ENCODE results near the gene GFI1. TPM values are rescaled to one million over a fixed set of nuclear protein-coding genes. Genes with fewer than 3 reads are reported as not detected.
"Not testable (repeated sequence)": the region's sequence is repeated elsewhere in the genome, so short reads cannot be mapped to it uniquely, and the experiment has no call there.

GFI1 gene
- polyA plus RNA-seq, result under 1 TPM; 0.40 to 0.47 TPM

- Histone ChIP-seq H3K36me3 (ENCODE audit: control insufficient read depth in 2 of 2, insufficient read depth in 2 of 2, low read length in 1 of 2) (no peaks in the 10 kb centered on the region), H3K4me1 (ENCODE audit: control insufficient read depth in 2 of 2, insufficient read depth in 2 of 2, low read length in 1 of 2) (peaks cover 15 to 31% of the 10 kb centered on the region in 2 donors), H3K9me3 (ENCODE audit: control insufficient read depth in 2 of 2, insufficient read depth in 1 of 2, low read depth in 1 of 2, low read length in 1 of 2) (no peaks in the 10 kb centered on the region), H3K4me3 (ENCODE audit: low read depth in 1 of 2, low read length in 2 of 2) (peak within 1 kb of the TSS; percentile 37 to 58), H3K27me3 (ENCODE audit: control insufficient read depth in 1 of 2, insufficient read depth in 2 of 2, low read length in 2 of 2) (peaks cover 0 to 32% of the 10 kb centered on the region in 2 donors), H3K27ac (ENCODE audit: low read depth in 2 of 2, low read length in 1 of 2) (peak within 1 kb of the TSS; percentile 19 to 65)
- WGBS, 2 donors, result 2% methylated on average over 63 to 76 of the region's 77 CpGs
Measured at GRCh38 chr1:92486251-92487077, at the start of gene GFI1. Gene GFI1 (minus strand): TSS chr1:92486925. CDS start chr1:92483487, 3,438 bp downstream.

- H3K27me3 ChIP-seq (ENCODE audit: control insufficient read depth in 1 of 2, insufficient read depth in 2 of 2, low read length in 2 of 2); H3K4me1 ChIP-seq (ENCODE audit: control insufficient read depth in 2 of 2, insufficient read depth in 2 of 2, low read length in 1 of 2); H3K9me3 ChIP-seq (ENCODE audit: control insufficient read depth in 2 of 2, insufficient read depth in 1 of 2, low read depth in 1 of 2, low read length in 1 of 2); H3K36me3 ChIP-seq (ENCODE audit: control insufficient read depth in 2 of 2, insufficient read depth in 2 of 2, low read length in 1 of 2); H3K4me3 ChIP-seq (ENCODE audit: low read depth in 1 of 2, low read length in 2 of 2); H3K27ac ChIP-seq (ENCODE audit: low read depth in 2 of 2, low read length in 1 of 2): not testable (repeated sequence)
- 88 to 90% methylated on average over 4 of the region's 4 CpGs for whole genome bisulfite sequencing, 2 donors
Measured at GRCh38 chr1:92532371-92532770, 45.6 kb upstream of the GFI1 start.

GRCh38 chr1:92531939-92532338 is 45.2 kb upstream of the GFI1 start:
- H3K4me3 ChIP-seq (ENCODE audit: low read depth in 1 of 2, low read length in 2 of 2); H3K27me3 ChIP-seq (ENCODE audit: control insufficient read depth in 1 of 2, insufficient read depth in 2 of 2, low read length in 2 of 2); H3K9me3 ChIP-seq (ENCODE audit: control insufficient read depth in 2 of 2, insufficient read depth in 1 of 2, low read depth in 1 of 2, low read length in 1 of 2); H3K27ac ChIP-seq (ENCODE audit: low read depth in 2 of 2, low read length in 1 of 2); H3K4me1 ChIP-seq (ENCODE audit: control insufficient read depth in 2 of 2, insufficient read depth in 2 of 2, low read length in 1 of 2); H3K36me3 ChIP-seq (ENCODE audit: control insufficient read depth in 2 of 2, insufficient read depth in 2 of 2, low read length in 1 of 2): not testable (repeated sequence)
- 91 to 93% methylated on average over 3 of the region's 3 CpGs for WGBS, 2 donors

GRCh38 chr1:92527670-92528069 is 40.9 kb upstream of the GFI1 start:
- H3K36me3 ChIP-seq (ENCODE audit: control insufficient read depth in 2 of 2, insufficient read depth in 2 of 2, low read length in 1 of 2), result no peaks in the 10 kb centered on the region
- no peaks in the 10 kb centered on the region for H3K9me3 ChIP-seq (ENCODE audit: control insufficient read depth in 2 of 2, insufficient read depth in 1 of 2, low read depth in 1 of 2, low read length in 1 of 2)
- no peak overlapping the region for H3K27ac ChIP-seq (ENCODE audit: low read depth in 2 of 2, low read length in 1 of 2)
- H3K4me1 ChIP-seq (ENCODE audit: control insufficient read depth in 2 of 2, insufficient read depth in 2 of 2, low read length in 1 of 2), result no peaks in the 10 kb centered on the region
- H3K4me3 ChIP-seq (ENCODE audit: low read depth in 1 of 2, low read length in 2 of 2), result no peak overlapping the region
- 90 to 92% methylated on average over 2 of the region's 2 CpGs for WGBS, 2 donors
- no peaks in the 10 kb centered on the region for H3K27me3 ChIP-seq (ENCODE audit: control insufficient read depth in 1 of 2, insufficient read depth in 2 of 2, low read length in 2 of 2)

- not testable (repeated sequence) for H3K27me3 ChIP-seq (ENCODE audit: control insufficient read depth in 1 of 2, insufficient read depth in 2 of 2, low read length in 2 of 2); H3K27ac ChIP-seq (ENCODE audit: low read depth in 2 of 2, low read length in 1 of 2); H3K36me3 ChIP-seq (ENCODE audit: control insufficient read depth in 2 of 2, insufficient read depth in 2 of 2, low read length in 1 of 2); H3K4me3 ChIP-seq (ENCODE audit: low read depth in 1 of 2, low read length in 2 of 2); H3K9me3 ChIP-seq (ENCODE audit: control insufficient read depth in 2 of 2, insufficient read depth in 1 of 2, low read depth in 1 of 2, low read length in 1 of 2); H3K4me1 ChIP-seq (ENCODE audit: control insufficient read depth in 2 of 2, insufficient read depth in 2 of 2, low read length in 1 of 2)
- 95 to 98% methylated on average over 9 of the region's 9 CpGs for WGBS, 2 donors
Measured at GRCh38 chr1:92524944-92525590, 38.3 kb upstream of the GFI1 start.

GRCh38 chr1:92519043-92519442 is 32.3 kb upstream of the GFI1 start:
- Histone ChIP-seq H3K27ac (ENCODE audit: low read depth in 2 of 2, low read length in 1 of 2) (no peak overlapping the region), H3K9me3 (ENCODE audit: control insufficient read depth in 2 of 2, insufficient read depth in 1 of 2, low read depth in 1 of 2, low read length in 1 of 2) (no peaks in the 10 kb centered on the region), H3K4me1 (ENCODE audit: control insufficient read depth in 2 of 2, insufficient read depth in 2 of 2, low read length in 1 of 2) (no peaks in the 10 kb centered on the region), H3K4me3 (ENCODE audit: low read depth in 1 of 2, low read length in 2 of 2) (no peak overlapping the region), H3K36me3 (ENCODE audit: control insufficient read depth in 2 of 2, insufficient read depth in 2 of 2, low read length in 1 of 2) (no peaks in the 10 kb centered on the region), H3K27me3 (ENCODE audit: control insufficient read depth in 1 of 2, insufficient read depth in 2 of 2, low read length in 2 of 2) (no peaks in the 10 kb centered on the region)
- WGBS, 2 donors, result 72 to 75% methylated on average over 2 of the region's 2 CpGs

GRCh38 chr1:92516574-92516973 is 29.8 kb upstream of the GFI1 start:
- Histone ChIP-seq H3K27me3 (ENCODE audit: control insufficient read depth in 1 of 2, insufficient read depth in 2 of 2, low read length in 2 of 2) (no peaks in the 10 kb centered on the region), H3K4me1 (ENCODE audit: control insufficient read depth in 2 of 2, insufficient read depth in 2 of 2, low read length in 1 of 2) (no peaks in the 10 kb centered on the region), H3K9me3 (ENCODE audit: control insufficient read depth in 2 of 2, insufficient read depth in 1 of 2, low read depth in 1 of 2, low read length in 1 of 2) (no peaks in the 10 kb centered on the region), H3K36me3 (ENCODE audit: control insufficient read depth in 2 of 2, insufficient read depth in 2 of 2, low read length in 1 of 2) (no peaks in the 10 kb centered on the region), H3K4me3 (ENCODE audit: low read depth in 1 of 2, low read length in 2 of 2) (no peak overlapping the region), H3K27ac (ENCODE audit: low read depth in 2 of 2, low read length in 1 of 2) (no peak overlapping the region)
- WGBS, 2 donors, result 73 to 94% methylated on average over 1 of the region's 1 CpG

GRCh38 chr1:92515796-92516201 is 29.1 kb upstream of the GFI1 start:
- no peak overlapping the region for H3K4me3 ChIP-seq (ENCODE audit: low read depth in 1 of 2, low read length in 2 of 2)
- H3K27me3 ChIP-seq (ENCODE audit: control insufficient read depth in 1 of 2, insufficient read depth in 2 of 2, low read length in 2 of 2), result no peaks in the 10 kb centered on the region
- 86 to 87% methylated on average over 3 of the region's 3 CpGs for WGBS, 2 donors
- no peaks in the 10 kb centered on the region for H3K4me1 ChIP-seq (ENCODE audit: control insufficient read depth in 2 of 2, insufficient read depth in 2 of 2, low read length in 1 of 2)
- no peak overlapping the region for H3K27ac ChIP-seq (ENCODE audit: low read depth in 2 of 2, low read length in 1 of 2)
- H3K9me3 ChIP-seq (ENCODE audit: control insufficient read depth in 2 of 2, insufficient read depth in 1 of 2, low read depth in 1 of 2, low read length in 1 of 2), result no peaks in the 10 kb centered on the region
- no peaks in the 10 kb centered on the region for H3K36me3 ChIP-seq (ENCODE audit: control insufficient read depth in 2 of 2, insufficient read depth in 2 of 2, low read length in 1 of 2)

- Histone ChIP-seq H3K36me3 (ENCODE audit: control insufficient read depth in 2 of 2, insufficient read depth in 2 of 2, low read length in 1 of 2) (no peaks in the 10 kb centered on the region), H3K27ac (ENCODE audit: low read depth in 2 of 2, low read length in 1 of 2) (no peak overlapping the region), H3K4me1 (ENCODE audit: control insufficient read depth in 2 of 2, insufficient read depth in 2 of 2, low read length in 1 of 2) (no peaks in the 10 kb centered on the region), H3K9me3 (ENCODE audit: control insufficient read depth in 2 of 2, insufficient read depth in 1 of 2, low read depth in 1 of 2, low read length in 1 of 2) (no peaks in the 10 kb centered on the region), H3K27me3 (ENCODE audit: control insufficient read depth in 1 of 2, insufficient read depth in 2 of 2, low read length in 2 of 2) (no peaks in the 10 kb centered on the region), H3K4me3 (ENCODE audit: low read depth in 1 of 2, low read length in 2 of 2) (no peak overlapping the region)
- 93 to 96% methylated on average over 4 of the region's 4 CpGs for WGBS, 2 donors
Measured at GRCh38 chr1:92511541-92511940, 24.8 kb upstream of the GFI1 start.

- H3K9me3 ChIP-seq (ENCODE audit: control insufficient read depth in 2 of 2, insufficient read depth in 1 of 2, low read depth in 1 of 2, low read length in 1 of 2), result no peaks in the 10 kb centered on the region
- WGBS, 2 donors, result 96 to 98% methylated on average over 1 of the region's 1 CpG
- no peak overlapping the region for H3K27ac ChIP-seq (ENCODE audit: low read depth in 2 of 2, low read length in 1 of 2)
- H3K27me3 ChIP-seq (ENCODE audit: control insufficient read depth in 1 of 2, insufficient read depth in 2 of 2, low read length in 2 of 2), result no peaks in the 10 kb centered on the region
- H3K4me1 ChIP-seq (ENCODE audit: control insufficient read depth in 2 of 2, insufficient read depth in 2 of 2, low read length in 1 of 2), result no peaks in the 10 kb centered on the region
- H3K36me3 ChIP-seq (ENCODE audit: control insufficient read depth in 2 of 2, insufficient read depth in 2 of 2, low read length in 1 of 2), result no peaks in the 10 kb centered on the region
- H3K4me3 ChIP-seq (ENCODE audit: low read depth in 1 of 2, low read length in 2 of 2), result no peak overlapping the region
Measured at GRCh38 chr1:92509619-92510018, 22.9 kb upstream of the GFI1 start.

Data from esophagus (tissue), 2 donors.